NK-92 treated with Interleukin-12 subunit alpha and Interleukin-12 subunit beta, amount 100 ng/mL, for 24 hours (cell line): ENCODE data around the gene FAM24B.
"Not testable (repeated sequence)": the region's sequence is repeated elsewhere in the genome, so short reads cannot be mapped to it uniquely, and the experiment has no call there.

Experiments used
- DNase-seq: peaks from one replicate; lab custom pipeline; 2025; lab: John Stamatoyannopoulos, UW

Gene FAM24B

GRCh38 chr10:122858042-122858441, 21.3 kb downstream of the FAM24B start:
- DNase-seq = not testable (repeated sequence)

GRCh38 chr10:122856902-122857301, 22.5 kb downstream of the FAM24B start:
- no peak for DNase-seq

DNA sequence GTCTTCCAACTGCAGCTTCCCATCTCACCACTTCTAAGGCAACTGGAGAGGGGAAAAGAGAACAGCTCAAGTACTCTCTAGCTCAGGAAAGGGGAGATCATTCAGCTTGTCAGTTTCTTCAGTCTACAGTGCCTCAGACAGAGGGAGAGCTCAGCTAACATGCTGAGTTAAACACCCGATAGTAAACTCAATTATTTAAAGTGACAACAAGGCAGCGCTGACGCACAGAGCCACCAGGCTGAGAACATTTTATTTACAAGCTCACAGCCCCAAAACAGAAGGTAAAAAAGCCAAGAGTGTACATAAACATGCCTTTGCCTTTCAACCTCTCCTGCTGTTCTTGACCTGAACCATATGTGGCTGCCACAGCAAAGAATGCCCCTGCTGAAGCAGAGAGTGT, 23.6 kb downstream of the FAM24B start:
- no peak for DNase-seq

- no peak for DNase-seq
Observed at GRCh38 chr10:122854648-122855047, 24.7 kb downstream of the FAM24B start.

DNA sequence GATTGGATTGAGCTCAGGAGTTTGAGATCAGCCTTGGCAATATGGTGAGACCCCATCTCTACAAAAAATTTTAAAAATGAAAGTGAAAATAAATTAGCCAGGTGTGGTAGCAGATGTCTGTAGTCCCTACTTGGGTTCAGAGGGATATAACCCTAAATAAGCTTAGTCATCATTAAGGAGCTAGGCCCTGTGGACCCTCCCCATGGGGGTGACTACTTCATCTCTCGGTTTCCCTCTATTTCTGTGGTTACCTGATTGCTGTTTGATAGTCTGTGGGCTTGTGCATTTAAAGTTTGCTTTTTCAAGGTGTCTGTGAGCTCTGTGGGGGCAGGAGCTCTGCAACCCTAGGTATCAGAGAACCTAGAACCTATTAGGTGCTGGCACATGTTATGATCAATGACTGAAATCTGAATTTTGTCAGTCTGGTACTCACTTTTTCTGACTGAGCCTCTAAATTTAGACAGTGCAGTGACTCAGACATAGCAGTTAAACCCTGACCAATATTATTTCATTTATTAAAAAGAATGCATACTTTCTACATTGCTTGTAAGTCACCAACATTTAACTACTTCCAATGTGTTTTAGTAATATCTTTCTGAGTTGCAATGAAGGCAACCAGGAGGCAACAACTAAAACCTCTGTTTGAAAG, 25.6 kb downstream of the FAM24B start:
- no peak for DNase-seq

DNA sequence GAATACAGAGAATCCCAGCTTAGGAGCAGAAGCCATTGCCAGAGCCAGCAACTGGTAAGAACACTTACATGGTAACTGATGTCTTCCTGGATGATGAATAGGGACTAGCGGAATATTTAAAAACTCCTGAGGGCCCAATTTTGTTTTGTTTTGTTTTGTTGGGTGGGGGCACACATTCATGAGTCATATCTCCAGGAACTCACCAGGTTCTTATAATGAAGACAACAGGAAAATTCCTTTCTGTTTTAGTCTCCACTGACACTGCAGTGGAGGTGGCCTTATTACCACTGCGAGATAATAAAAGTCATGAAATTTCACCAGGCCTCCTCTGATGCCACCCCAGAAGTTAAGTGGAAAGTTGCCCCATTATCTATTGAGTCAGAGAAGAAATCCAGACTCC, 27.1 kb downstream of the FAM24B start:
- no peak for DNase-seq

- no peak for DNase-seq
Observed at GRCh38 chr10:122850705-122851640, 28.4 kb downstream of the FAM24B start.

GRCh38 chr10:122849900-122850605, 29.3 kb downstream of the FAM24B start:
- DNase-seq = no peak

DNA sequence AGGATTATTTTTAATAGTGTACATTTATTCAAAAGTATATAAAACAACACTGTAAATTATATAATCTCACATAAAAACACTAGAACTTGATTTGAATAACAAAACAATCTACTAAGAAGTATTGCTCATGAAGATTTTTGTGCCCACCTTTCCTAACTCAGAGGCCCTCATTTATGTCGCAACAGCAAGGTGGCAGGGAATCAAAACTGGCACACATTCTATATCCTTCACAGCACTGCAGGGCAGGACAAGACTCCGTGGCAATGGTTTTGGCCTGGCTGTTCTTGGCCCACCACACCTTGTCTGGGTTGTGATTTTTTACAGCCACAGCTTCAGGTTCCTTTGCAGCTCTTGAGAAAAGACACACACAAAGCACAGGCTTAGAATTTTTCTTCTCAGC, 30.3 kb downstream of the FAM24B start:
- DNase-seq = no peak

GRCh38 chr10:122847782-122848604, 31.4 kb downstream of the FAM24B start:
- no peak for DNase-seq

DNA sequence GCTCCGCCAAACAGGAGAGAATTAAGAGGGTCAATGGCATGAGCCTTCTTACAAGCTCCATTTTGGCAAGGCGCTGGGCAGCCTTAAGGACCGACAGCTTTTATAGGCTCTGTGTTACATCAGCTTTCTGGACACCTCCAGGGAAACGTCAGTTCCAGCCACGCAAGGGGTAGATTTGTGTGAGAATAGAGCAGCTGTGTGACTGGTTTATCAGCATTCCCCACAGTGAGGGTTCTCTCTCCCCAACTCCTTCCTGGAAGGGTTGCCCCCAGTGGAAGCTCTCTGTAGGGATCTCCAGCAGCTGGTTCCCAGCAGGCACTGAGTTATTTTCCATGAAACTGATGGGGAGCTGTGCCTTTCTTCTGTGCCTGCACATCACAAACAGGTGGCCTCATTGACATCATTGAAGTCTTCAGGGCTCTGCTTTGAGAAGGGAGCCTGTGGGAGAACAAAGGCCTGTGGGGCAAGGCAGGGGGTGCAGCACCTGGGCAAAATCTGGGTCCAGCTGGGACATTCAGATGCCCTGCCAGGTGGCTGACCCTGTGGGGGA, 33.5 kb downstream of the FAM24B start, which contains the start of gene CUZD1:
Gene CUZD1 (minus strand): TSS at position 75 of the 550 bp plus-strand sequence. CDS start 14 bp downstream, at position 61.
- DNase-seq = no peak

- DNase-seq = no peak
Observed at GRCh38 chr10:122844146-122844545, 35.2 kb downstream of the FAM24B start.

DNA sequence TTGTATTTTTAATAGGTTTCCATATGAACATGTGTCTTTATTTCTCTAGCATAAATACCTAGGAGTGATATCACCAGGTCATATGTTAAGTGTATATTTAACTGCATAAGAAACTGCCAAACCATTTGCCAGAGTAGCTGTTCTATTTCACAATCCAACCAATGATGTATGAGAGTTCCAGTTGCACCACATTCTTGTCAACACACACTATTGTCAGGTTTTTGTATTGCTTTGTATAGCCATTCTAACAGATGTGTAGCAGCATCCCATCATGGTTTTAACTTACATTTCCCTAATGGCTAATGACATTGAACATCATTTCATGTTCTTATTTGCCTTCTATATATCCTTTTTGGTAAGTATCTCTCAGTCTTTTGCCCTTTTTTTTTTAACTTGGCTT, 37.8 kb downstream of the FAM24B start:
- DNase-seq = no peak

- DNase-seq = no peak
Observed at GRCh38 chr10:122839505-122839904, 39.9 kb downstream of the FAM24B start.

- DNase-seq = no peak
Observed at GRCh38 chr10:122838880-122839279, 40.5 kb downstream of the FAM24B start.

DNA sequence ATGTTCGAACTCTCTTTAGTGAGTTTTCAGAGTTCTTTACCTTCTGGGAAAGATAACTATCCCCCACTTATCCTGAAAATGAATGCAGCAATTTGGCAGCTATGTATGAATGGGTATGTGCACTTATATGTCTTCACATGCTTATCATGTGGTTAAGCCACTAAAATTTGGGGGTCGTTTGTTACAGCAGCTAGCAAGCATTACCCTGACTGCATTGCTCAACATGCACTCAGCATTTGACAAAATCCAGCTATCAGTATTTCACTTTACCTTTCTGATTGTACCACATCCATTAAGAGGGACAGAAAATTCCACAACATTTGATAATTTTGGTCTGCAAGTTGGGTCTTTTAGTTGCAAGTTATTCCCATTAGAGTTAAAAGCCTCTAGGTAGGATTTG, 43.5 kb downstream of the FAM24B start:
- no peak for DNase-seq

- no peak for DNase-seq
Observed at GRCh38 chr10:122830965-122831353, 48.4 kb downstream of the FAM24B start.

- no peak for DNase-seq
Observed at GRCh38 chr10:122830273-122830964, 49.0 kb downstream of the FAM24B start.

DNA sequence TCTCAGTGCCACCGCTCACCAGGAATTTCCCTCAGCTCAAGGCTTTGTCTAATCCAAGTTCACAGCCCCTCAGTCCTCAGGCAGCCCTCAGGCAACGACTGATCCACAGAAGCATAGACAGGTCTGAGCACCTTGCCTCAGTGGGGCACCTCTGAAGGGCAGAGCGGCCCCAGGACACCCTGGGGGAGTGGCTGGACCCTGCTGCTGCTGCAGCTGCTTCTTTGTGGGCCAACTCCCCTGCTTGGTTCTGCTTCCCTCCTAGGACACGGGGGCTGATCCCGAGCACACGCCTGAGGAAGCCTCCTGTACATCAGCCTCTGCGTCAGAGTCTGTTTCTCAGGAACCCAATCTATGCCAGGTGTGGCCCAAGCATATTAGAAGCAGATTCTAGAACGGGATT, 49.9 kb downstream of the FAM24B start:
- no peak for DNase-seq

GRCh38 chr10:122828716-122829255, 50.6 kb downstream of the FAM24B start:
- no peak for DNase-seq

GRCh38 chr10:122827302-122827701, 52.1 kb downstream of the FAM24B start:
- DNase-seq = no peak
